Right lobe of liver (tissue), 6 donors: ENCODE measurements around the gene SOD1. TPM values are rescaled to one million over a fixed set of nuclear protein-coding genes. Genes with fewer than 3 reads are reported as not detected.
"Not testable (repeated sequence)": the region's sequence is repeated elsewhere in the genome, so short reads cannot be mapped to it uniquely, and the experiment has no call there.

Experiments used
- ATAC-seq, 4 donors: fragments of 200-7000 bp; cut with Tn5 transposase; one replicate each; pipeline ENCODE4 v1.9.1; 2020; ENCODE audit warnings: mild to moderate bottlenecking in 4 of 4, moderate library complexity in 4 of 4
- DNase-seq, 3 donors: peaks; one replicate each; pipeline ENCODE4 v3.0.0-alpha.2; 2020
- H3K27ac ChIP-seq, 3 donors: fragments of 200-600 bp; one replicate each; pipeline ENCODE4 v1.8.0; 2022
- H3K27me3 ChIP-seq, 2 donors: fragments of 200-600 bp; one replicate each; pipeline ENCODE4 v1.8.0; 2022
- H3K36me3 ChIP-seq, 4 donors: fragments of 200-600 bp; sonication (generic) in 1 of 4; one replicate each; pipeline versions ENCODE4 v1.5.1 to v1.8.0; 2017 to 2022; ENCODE audit warnings: control low read depth in 1 of 4
- H3K4me1 ChIP-seq, 4 donors: fragments of 200-600 bp; sonication (generic) in 1 of 4; one replicate each; pipeline versions ENCODE4 v1.5.1 to v1.8.0; 2017 to 2022; ENCODE audit warnings: control low read depth in 1 of 4
- H3K4me3 ChIP-seq, 3 donors: fragments of 200-600 bp; one replicate each; pipeline ENCODE4 v1.8.0; 2022
- H3K9me3 ChIP-seq, 4 donors: fragments of 200-600 bp; sonication (generic) in 1 of 4; one replicate each; pipeline versions ENCODE4 v1.5.1 to v1.8.0; 2017 to 2022; ENCODE audit warnings: control low read depth in 1 of 4
- POLR2A ChIP-seq: fragments of 450-650 bp; IDR thresholded peaks from one replicate; pipeline ENCODE4 v1.6.1; 2017; ENCODE audit warnings: antibody characterized with exemption, mild to moderate bottlenecking
- WGBS: methylation state at CpG from one replicate; pipeline ENCODE4 v1.1.6; 2018; ENCODE audit warnings: low coverage, low lambda C conversion rate; ENCODE audit not compliant: insufficient coverage; ENCODE audit errors: missing lambda C conversion rate; 5-methylcytosine and 5-hydroxymethylcytosine counted together
- intact Hi-C, 2 donors: fragments of 100-400 bp; cut with DNase I; formaldehyde crosslinking; loops; one replicate each; pipeline versions ENCODE4 v1.11.2 to v1.14.1; 2022
- total RNA-seq, 6 experiments: library from RNA; depleted of rRNA in 2 of 6; stranded (reverse); fragments of >200 nt in 2 of 6; fragmentation: NEBNext Ultra II Directional in 3 of 6; extraction: Animal tissue kit (Norgen Biotek cat#: 25700) in 3 of 6; gene quantifications; one replicate each; pipeline versions ENCODE4 v1.1.0 to v1.2.4, GENCODE V29; 2016 to 2023
- TF ChIP-seq, protein P1 (sequence below), 4 donors: fragments of 200-600 bp in 3 of 4; fragments of 450-650 bp in 1 of 4; IDR thresholded peaks; one replicate each; pipeline versions ENCODE4 v1.5.1 to v1.8.0; 2016 to 2022; ENCODE audit warnings: antibody characterized with exemption in 4 of 4, mild to moderate bottlenecking in 2 of 4
- donor health status: DM: no; HTN: yes; CAD: no.
- donor health status: DM: no; HTN: no; CAD: no.
- donor health status: DM: no; HTN: no; CAD: no.
- donor health status: DM: no; HTN: yes; CAD: no.
- donor health status: DM: no; HTN: yes; CAD: no.

The SOD1 gene
- total RNA-seq, 6 experiments from 2014 or later, result 398 to 1,176 (median 518) TPM

DNA sequence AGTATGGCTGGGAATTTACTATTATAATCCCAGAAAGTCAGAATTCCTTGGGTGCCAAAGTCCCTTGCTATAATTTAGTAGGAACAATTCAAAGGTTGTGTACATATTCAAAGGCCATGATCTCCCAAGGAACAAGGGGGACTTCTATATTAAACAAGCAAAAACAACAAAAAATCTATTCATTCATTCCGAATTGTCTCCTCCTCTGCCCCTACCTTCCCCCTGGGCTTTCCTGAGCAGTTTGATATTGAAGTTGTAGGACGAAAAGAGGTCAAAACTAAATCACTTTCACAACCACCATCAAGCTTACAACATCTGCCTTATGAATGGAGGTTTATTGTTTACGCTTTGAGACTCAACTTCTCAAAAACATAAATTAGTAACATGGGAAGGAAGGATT is 35.3 kb upstream of the SOD1 start:
- Histone ChIP-seq H3K4me1 (peaks cover 0 to 39% (median 19%) of the 10 kb centered on the region in 4 donors), H3K36me3 (no peaks in the 10 kb centered on the region), H3K4me3 (no peak overlapping the region), H3K9me3 (no peaks in the 10 kb centered on the region), H3K27me3 (no peaks in the 10 kb centered on the region), H3K27ac (peak overlapping the region in 2 of 3 donors; percentile 19 to 54)
- WGBS, result 60% methylated on average over 3 of the region's 3 CpGs
- ATAC-seq (no peak), DNase-seq (no peak)
- intact Hi-C loops, result no loop called here
- no peak for TF ChIP-seq POLR2A
- TF ChIP-seq, protein P1, sequence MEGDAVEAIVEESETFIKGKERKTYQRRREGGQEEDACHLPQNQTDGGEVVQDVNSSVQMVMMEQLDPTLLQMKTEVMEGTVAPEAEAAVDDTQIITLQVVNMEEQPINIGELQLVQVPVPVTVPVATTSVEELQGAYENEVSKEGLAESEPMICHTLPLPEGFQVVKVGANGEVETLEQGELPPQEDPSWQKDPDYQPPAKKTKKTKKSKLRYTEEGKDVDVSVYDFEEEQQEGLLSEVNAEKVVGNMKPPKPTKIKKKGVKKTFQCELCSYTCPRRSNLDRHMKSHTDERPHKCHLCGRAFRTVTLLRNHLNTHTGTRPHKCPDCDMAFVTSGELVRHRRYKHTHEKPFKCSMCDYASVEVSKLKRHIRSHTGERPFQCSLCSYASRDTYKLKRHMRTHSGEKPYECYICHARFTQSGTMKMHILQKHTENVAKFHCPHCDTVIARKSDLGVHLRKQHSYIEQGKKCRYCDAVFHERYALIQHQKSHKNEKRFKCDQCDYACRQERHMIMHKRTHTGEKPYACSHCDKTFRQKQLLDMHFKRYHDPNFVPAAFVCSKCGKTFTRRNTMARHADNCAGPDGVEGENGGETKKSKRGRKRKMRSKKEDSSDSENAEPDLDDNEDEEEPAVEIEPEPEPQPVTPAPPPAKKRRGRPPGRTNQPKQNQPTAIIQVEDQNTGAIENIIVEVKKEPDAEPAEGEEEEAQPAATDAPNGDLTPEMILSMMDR (IDR thresholded peaks at IDR 0.05), result no peak

DNA sequence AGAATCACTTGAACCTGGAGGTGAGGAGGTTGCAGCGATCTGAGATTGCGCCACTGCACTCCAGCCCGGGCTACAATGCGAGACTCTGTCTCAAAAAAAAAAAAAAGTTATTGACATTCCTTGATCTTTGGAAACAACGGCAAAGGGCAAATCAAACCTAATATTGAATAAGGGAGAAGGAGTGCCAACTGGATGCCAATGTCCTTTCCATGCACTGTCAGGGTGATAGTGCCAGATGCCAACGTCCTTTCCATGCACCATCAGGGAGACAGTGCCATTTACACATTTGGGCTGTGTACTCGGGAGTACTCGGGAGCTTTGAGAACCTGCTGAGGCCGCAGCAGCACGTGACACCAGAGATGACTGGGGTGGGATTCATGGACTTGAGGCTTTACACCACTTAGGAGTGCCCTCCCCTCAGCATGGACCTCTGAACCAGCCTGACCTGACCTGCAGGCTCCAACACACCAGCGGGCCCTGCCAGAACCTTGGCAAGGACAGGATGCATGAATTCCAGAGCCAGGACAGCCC is 34.5 kb upstream of the SOD1 start:
- Histone ChIP-seq H3K27me3 (no peaks in the 10 kb centered on the region), H3K4me3 (no peak overlapping the region), H3K9me3 (no peaks in the 10 kb centered on the region), H3K27ac (peak overlapping the region; percentile 19 to 74 (median 39)), H3K4me1 (peaks cover 0 to 47% (median 21%) of the 10 kb centered on the region in 4 donors), H3K36me3 (no peaks in the 10 kb centered on the region)
- DNase-seq (peak; percentile 62 to 92 (median 90)), ATAC-seq (peak; percentile 89 to 94 (median 92))
- intact Hi-C loops, result no loop called here
- TF ChIP-seq POLR2A, result no peak
- TF ChIP-seq, protein P1 (IDR thresholded peaks at IDR 0.05), result no peak
- WGBS, result 22% methylated on average over 7 of the region's 11 CpGs

DNA sequence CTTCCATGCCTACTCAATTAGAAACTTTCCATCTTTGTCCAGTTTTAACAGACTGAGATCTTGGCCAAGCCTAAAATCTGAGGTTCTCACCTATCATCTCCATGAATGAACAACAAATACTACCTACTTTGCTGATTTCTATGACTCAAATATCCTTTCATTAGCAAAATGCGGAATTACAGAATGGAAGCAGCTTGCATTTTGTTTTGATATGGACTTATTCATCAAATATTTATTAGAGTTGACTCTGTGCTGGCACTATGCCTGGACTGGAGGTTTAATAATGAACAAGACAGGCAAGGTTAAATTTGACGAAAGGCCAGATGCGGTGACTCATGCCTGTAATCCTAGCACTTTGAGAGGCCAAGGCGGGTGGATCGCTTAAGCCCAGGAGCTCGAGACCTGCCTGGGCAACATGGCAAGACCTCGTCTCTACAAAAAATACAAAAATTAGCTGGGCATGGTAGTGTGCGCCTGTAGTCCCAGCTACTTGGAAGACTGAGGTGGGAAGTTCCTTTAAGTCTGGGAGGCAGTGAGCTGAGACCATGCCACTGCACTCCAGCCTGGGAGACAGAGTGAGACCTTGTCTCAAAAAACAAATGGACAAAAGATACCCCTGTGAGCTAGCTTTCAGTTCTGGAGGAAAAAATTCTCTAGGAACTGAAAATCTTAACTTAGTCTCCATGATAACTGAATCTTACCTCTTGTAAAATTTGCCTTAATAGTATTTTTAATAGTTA is 29.4 kb upstream of the SOD1 start:
- H3K27ac ChIP-seq, result peak overlapping the region in 2 of 3 donors; percentile 57 to 86
- H3K36me3 ChIP-seq, result no peaks in the 10 kb centered on the region
- peaks cover 0 to 38% (median 15%) of the 10 kb centered on the region in 4 donors for H3K4me1 ChIP-seq
- ATAC-seq (peak; percentile 72 to 83 (median 77)), DNase-seq (peak; percentile 66 to 81 (median 67))
- WGBS, result 28% methylated on average over 7 of the region's 8 CpGs
- TF ChIP-seq POLR2A, result no peak
- TF ChIP-seq, protein P1 (IDR thresholded peaks at IDR 0.05), result no peak
- intact Hi-C loops, result no loop called here
- H3K27me3 ChIP-seq, result no peaks in the 10 kb centered on the region
- no peaks in the 10 kb centered on the region for H3K9me3 ChIP-seq
- H3K4me3 ChIP-seq, result no peak overlapping the region

DNA sequence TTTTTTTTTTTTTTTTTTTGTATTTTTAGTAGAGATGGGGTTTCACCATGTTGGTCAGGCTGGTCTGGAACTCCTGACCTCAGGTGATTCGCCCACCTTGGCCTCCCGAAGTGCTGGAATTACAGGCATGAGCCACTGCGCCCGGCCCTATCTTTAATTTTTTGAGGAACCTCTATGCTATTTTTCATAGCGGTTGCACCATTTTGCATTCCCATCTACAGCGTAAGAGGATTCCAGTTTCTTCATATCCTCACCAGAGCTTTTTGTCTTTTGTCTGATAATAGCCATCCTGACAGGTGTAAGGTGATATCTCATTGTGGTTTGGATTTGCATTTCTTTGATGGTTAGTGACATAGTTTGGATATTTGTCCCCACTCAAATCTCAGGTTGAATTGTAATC is 27.6 kb upstream of the SOD1 start:
- H3K27me3 ChIP-seq, H3K9me3 ChIP-seq, H3K36me3 ChIP-seq, H3K27ac ChIP-seq, DNase-seq, intact Hi-C loops, H3K4me3 ChIP-seq, ATAC-seq: not testable (repeated sequence)
- peaks cover 0 to 22% (median 7%) of the 10 kb centered on the region in 4 donors for H3K4me1 ChIP-seq
- WGBS, result 98% methylated on average over 5 of the region's 6 CpGs

DNA sequence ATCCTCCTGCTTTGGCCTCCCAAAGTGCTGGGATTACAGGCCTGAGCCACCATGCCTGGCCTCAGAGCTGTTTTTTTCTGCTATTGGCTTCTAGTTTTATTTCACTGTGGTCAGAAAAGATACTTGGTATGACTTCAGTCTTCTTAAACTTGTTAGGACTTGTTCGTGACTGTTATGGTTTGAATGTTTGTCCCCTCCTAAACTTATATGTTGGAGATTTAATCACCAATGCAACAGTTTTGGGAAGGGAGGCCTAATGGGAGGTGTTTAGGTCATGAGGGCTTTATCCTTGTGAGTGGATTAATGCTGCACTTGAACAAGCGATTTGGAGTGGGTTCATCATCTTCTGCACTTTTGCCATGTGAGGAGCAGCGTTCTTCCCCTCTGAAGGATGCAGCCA is 24.5 kb upstream of the SOD1 start:
- TF ChIP-seq, protein P1 (IDR thresholded peaks at IDR 0.05), result no peak
- no peak for TF ChIP-seq POLR2A
- intact Hi-C loops, result no loop called here
- WGBS, result 70% methylated on average over 1 of the region's 3 CpGs

More for the DNA sequence above, 24.5 kb upstream of the SOD1 start:
- peaks cover 0 to 14% (median under 1%) of the 10 kb centered on the region in 4 donors for H3K4me1 ChIP-seq
- no peak overlapping the region for H3K27ac ChIP-seq
- ATAC-seq, result no peak
- no peak overlapping the region for H3K4me3 ChIP-seq
- H3K27me3 ChIP-seq, result no peaks in the 10 kb centered on the region
- no peaks in the 10 kb centered on the region for H3K36me3 ChIP-seq
- H3K9me3 ChIP-seq, result no peaks in the 10 kb centered on the region
- no peak for DNase-seq
